HG03571 (cell line): ENCODE data around the gene MLX.
"Not testable (repeated sequence)": the region's sequence is repeated elsewhere in the genome, so short reads cannot be mapped to it uniquely, and the experiment has no call there.

Source experiments
- ATAC-seq: cut with Tn5 transposase; IDR thresholded peaks from one replicate; pipeline ENCODE4 v1.9.1; 2021; ENCODE audit not compliant: unreplicated experiment

MLX gene

DNA sequence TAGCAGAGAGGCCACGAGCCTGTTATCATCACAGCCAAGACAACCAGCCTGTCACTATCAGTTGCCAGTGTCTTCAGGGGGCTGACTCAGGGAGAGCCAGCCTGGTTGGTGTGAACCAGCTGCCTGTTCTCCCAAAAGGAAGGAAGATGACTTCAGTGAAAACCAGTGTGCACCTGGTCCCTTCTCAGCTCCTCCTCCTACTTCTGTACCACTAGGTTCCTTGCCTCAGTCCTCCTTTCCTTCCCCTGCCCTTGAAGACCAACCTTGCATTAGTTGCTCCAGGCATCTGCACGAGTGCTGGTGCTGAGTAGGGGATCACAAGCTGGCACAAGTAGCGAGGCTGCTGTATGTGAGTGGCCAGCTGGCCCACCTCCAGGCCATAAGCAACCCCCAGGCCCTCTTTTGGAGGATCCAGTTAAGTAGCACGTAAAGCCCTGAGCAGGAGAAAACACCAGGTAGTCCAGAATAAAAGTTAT, 51.1 kb downstream of the MLX start:
- ATAC-seq, result no peak

DNA sequence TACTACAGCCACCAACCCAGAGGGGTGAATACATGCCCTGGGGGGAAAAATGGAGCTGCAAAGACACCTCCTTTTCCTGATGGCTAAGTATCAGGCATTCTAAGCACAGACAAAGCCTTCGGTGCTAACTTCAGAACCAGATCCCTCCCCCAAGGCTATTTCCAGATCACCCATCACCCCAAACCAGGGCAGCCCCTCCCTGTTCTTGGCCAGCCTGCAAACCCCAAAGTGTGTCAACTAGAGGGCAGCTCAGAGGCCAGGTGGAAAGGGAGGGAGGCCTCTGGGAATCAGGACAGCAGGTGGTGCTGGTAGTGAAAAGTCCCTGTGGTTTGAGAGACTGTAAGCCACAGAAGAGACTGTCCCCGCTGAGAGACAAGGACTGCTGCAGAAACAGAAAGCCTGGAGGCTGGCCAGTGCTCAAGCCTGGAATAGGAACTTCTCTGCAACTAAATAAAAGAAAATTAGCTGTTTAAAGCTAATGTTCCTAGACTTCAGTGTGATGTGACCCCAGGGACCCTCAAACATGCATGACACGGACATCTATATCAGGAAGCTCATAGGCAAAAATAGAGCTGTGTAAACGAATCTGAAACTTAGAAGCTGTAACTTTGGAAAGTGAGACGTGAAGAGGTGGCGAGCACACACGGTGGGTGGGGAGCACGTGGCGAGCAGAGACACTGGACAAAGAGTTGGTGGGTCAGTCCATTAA, 51.7 kb downstream of the MLX start:
- peak; percentile 70 for ATAC-seq

- not testable (repeated sequence) for ATAC-seq
Observed at GRCh38 chr17:42621987-42622386, 55.1 kb downstream of the MLX start.
